ENCODE data around the gene GNAQ. TPM values are rescaled to one million over a fixed set of nuclear protein-coding genes. Genes with fewer than 3 reads are reported as not detected.

Gene GNAQ
- total and polyA plus RNA-seq, 2 experiments from 2014 or later, result 21.1 to 43.1 TPM

- TF ChIP-seq ZNF462 (CRISPR knock-in tag; IDR thresholded peaks at IDR 0.05) (no peak), ZNF331 (CRISPR knock-in tag; IDR thresholded peaks at IDR 0.05; ENCODE audit: low read depth) (no peak), POLR2AphosphoS5 (IDR thresholded peaks at IDR 0.05; ENCODE audit: low read depth) (no peak), EZH2 (IDR thresholded peaks at IDR 0.05; ENCODE audit: low read depth, unreplicated experiment) (no peak), CREB1 (CRISPR knock-in tag; IDR thresholded peaks at IDR 0.05; ENCODE audit: low read depth) (no peak), JUNB (IDR thresholded peaks at IDR 0.05; ENCODE audit: unreplicated experiment) (no peak), REST (IDR thresholded peaks at IDR 0.05; ENCODE audit: unreplicated experiment) (no peak), ZNF114 (CRISPR knock-in tag; IDR thresholded peaks at IDR 0.05) (no peak)
Observed at GRCh38 chr9:77903666-77904285, 127.8 kb downstream of the GNAQ start (continued).
